Caco-2 (cell line): ENCODE measurements around the gene PAQR6. TPM values are rescaled to one million over a fixed set of nuclear protein-coding genes. Genes with fewer than 3 reads are reported as not detected.

Experiments
- BruUV-seq: library from RNA; stranded (reverse); fragments of 400-500 nt; replicated peaks from 2 replicates; lab custom pipeline; 2021; lab: Mats Ljungman, UMichigan
- CTCF ChIA-PET: fragments of 300-600 bp; sonication (Branson Sonifier 250); formaldehyde crosslinking; loops from one replicate; lab custom pipeline; 2022; ENCODE audit warnings: antibody characterized with exemption; lab: Charles Lee
- POLR2A ChIA-PET: fragments of 300-600 bp; sonication (Branson Sonifier 250); formaldehyde crosslinking; loops from one replicate; lab custom pipeline; 2022; ENCODE audit warnings: antibody characterized with exemption; lab: Charles Lee
- DNase-seq, 2 experiments: peaks; one replicate each; pipeline versions ENCODE4 v3.0.0 to v3.0.0-alpha.2; 2020 to 2022
- H3K27me3 ChIP-seq: replicated peaks from 2 replicates; pipeline ENCODE4 v1.6.0; 2011; ENCODE audit warnings: low read length; ENCODE audit not compliant: control insufficient read depth, insufficient read depth
- H3K36me3 ChIP-seq: 2 replicates; pipeline ENCODE4 v1.5.1; 2011; ENCODE audit warnings: low read length; ENCODE audit not compliant: control insufficient read depth, insufficient read depth
- H3K4me1 ChIP-seq: fragments of 250-450 bp; sonication (Bioruptor Pico); 2 replicates; pipeline ENCODE4 v1.5.1; 2020; ENCODE audit warnings: mild to moderate bottlenecking
- H3K4me3 ChIP-seq: 2 replicates; pipeline ENCODE4 v1.5.1; 2011; ENCODE audit warnings: low read depth, mild to moderate bottlenecking, control low read depth, low read length
- H3K9me3 ChIP-seq: fragments of 250-450 bp; sonication (Bioruptor Pico); 2 replicates; pipeline ENCODE4 v1.5.1; 2020; ENCODE audit warnings: mild to moderate bottlenecking, moderate library complexity
- H3K27ac Mint-ChIP-seq: one replicate; pipeline ENCODE4 v1.8.0; 2022; ENCODE audit warnings: mixed read lengths; ENCODE audit not compliant: unreplicated experiment
- H3K27me3 Mint-ChIP-seq: one replicate; pipeline ENCODE4 v1.8.0; 2022; ENCODE audit warnings: mixed read lengths; ENCODE audit not compliant: insufficient read depth, unreplicated experiment
- H3K36me3 Mint-ChIP-seq: one replicate; pipeline ENCODE4 v1.8.0; 2022; ENCODE audit warnings: mild to moderate bottlenecking, mixed read lengths; ENCODE audit not compliant: insufficient read depth, unreplicated experiment
- H3K4me1 Mint-ChIP-seq: one replicate; pipeline ENCODE4 v1.8.0; 2022; ENCODE audit warnings: low read depth, mixed read lengths; ENCODE audit not compliant: unreplicated experiment
- H3K4me3 Mint-ChIP-seq: one replicate; pipeline ENCODE4 v1.8.0; 2022; ENCODE audit warnings: mild to moderate bottlenecking, moderate library complexity, mixed read lengths; ENCODE audit not compliant: unreplicated experiment
- H3K9me3 Mint-ChIP-seq: one replicate; pipeline ENCODE4 v1.8.0; 2022; ENCODE audit warnings: mixed read lengths; ENCODE audit not compliant: unreplicated experiment
- CTCF ChIP-seq, 2 experiments: fragments of 200-600 bp in 1 of 2; IDR thresholded peaks; 1 replicate in 1 of 2; 2 replicates in 1 of 2; pipeline versions ENCODE4 v1.5.1 to v1.8.0; 2011 to 2022; ENCODE audit warnings: antibody characterized with exemption in 1 of 2, control low read depth in 1 of 2, inconsistent platforms in 1 of 2, low read depth in 1 of 2, low read length in 1 of 2, mild to moderate bottlenecking in 1 of 2, moderate library complexity in 1 of 2; ENCODE audit not compliant: insufficient read depth in 1 of 2, severe bottlenecking in 1 of 2, unreplicated experiment in 1 of 2
- intact Hi-C: fragments of 100-400 bp; cut with micrococcal nuclease; formaldehyde crosslinking; loops from one replicate; pipeline ENCODE4 v1.10.0; 2022; ENCODE audit not compliant: unreplicated experiment
- total RNA-seq: library from RNA; stranded (reverse); gene quantifications from 2 replicates; pipeline ENCODE4 v1.2.3, GENCODE V29; 2022

PAQR6 gene
- total RNA-seq, 1 experiment from 2014 or later: 4.1 TPM

- peak; percentile 51 to 69 for TF ChIP-seq CTCF (IDR thresholded peaks at IDR 0.05; ENCODE audit: insufficient read depth in 1 of 2, low read depth in 1 of 2, low read length in 1 of 2, severe bottlenecking in 1 of 2, unreplicated experiment in 1 of 2)
- peaks cover 16% of the 10 kb centered on the region for H3K4me1 Mint-ChIP-seq
- H3K9me3 Mint-ChIP-seq: peaks cover 20% of the 10 kb centered on the region
- POLR2A ChIA-PET: interaction anchor here (0.7 to 2.4 kb wide), 7 partner anchors 9 to 208 kb away, joined by 3 to 26 read pairs (median 3); partner anchors contain the start of gene PMF1
- DNase-seq: peak; percentile 97
- no peaks in the 10 kb centered on the region for H3K27me3 Mint-ChIP-seq
- H3K36me3 Mint-ChIP-seq: peaks cover 57% of the 10 kb centered on the region
- peak within 1 kb of the TSS; percentile 85 for H3K4me3 ChIP-seq
- intact Hi-C loops: loop anchor here (1.0 to 2.0 kb wide), 3 partner anchors 9 to 47 kb away; partner anchors contain the start of gene PMF1
- peak within 1 kb of the TSS; percentile 82 for H3K27ac Mint-ChIP-seq
- no peaks in the 10 kb centered on the region; the same call in 1 of the 2 replicates for H3K36me3 ChIP-seq
- H3K4me1 ChIP-seq: peaks cover 9% of the 10 kb centered on the region; the same call in 1 of the 2 replicates
- no peaks in the 10 kb centered on the region for H3K27me3 ChIP-seq
- CTCF ChIA-PET: interaction anchor here (0.5 to 1.8 kb wide), 11 partner anchors 18 to 307 kb away, joined by 3 to 15 read pairs (median 3); partner anchors contain the start of genes MEF2D, PMF1 and SMG5
- H3K9me3 ChIP-seq: peaks cover 4% of the 10 kb centered on the region
- no TSS peak for BruUV-seq
- H3K4me3 Mint-ChIP-seq: peak within 1 kb of the TSS; percentile 92
Observed at GRCh38 chr1:156193488-156194299, 54.2 kb downstream of the PAQR6 start, which contains the start of gene SLC25A44. Gene SLC25A44 (plus strand): TSS chr1:156194104. CDS start chr1:156199848, 5,744 bp downstream.

Other genes starting within 250 kb of the PAQR6 start
- gene SSR2, start 227.1 kb downstream of the PAQR6 start, total RNA-seq: 198 and 203 TPM in 2 replicates
- gene UBQLN4, start 194.3 kb downstream of the PAQR6 start, total RNA-seq: 60.9 and 65.5 TPM in 2 replicates
- 49.4 and 49.5 TPM in 2 replicates for gene LAMTOR2, start 193.3 kb downstream of the PAQR6 start, total RNA-seq
- gene RAB25, start 186.9 kb downstream of the PAQR6 start, total RNA-seq: 138 and 141 TPM in 2 replicates
- gene MEX3A, start 165.6 kb downstream of the PAQR6 start, total RNA-seq: 8.9 and 12.2 TPM in 2 replicates
- gene LMNA, start 133.3 kb downstream of the PAQR6 start, total RNA-seq: 112 and 113 TPM in 2 replicates
- gene SEMA4A, start 94.5 kb downstream of the PAQR6 start, total RNA-seq: 0.52 and 1.3 TPM in 2 replicates
- gene SLC25A44, start 54.0 kb downstream of the PAQR6 start, total RNA-seq: 29.3 and 31.1 TPM in 2 replicates
- 90.2 and 95.7 TPM in 2 replicates for gene PMF1, start 35.0 kb downstream of the PAQR6 start, total RNA-seq
- 1.3 and 2.0 TPM in 2 replicates for gene BGLAP, start 5.9 kb downstream of the PAQR6 start, total RNA-seq
- gene SMG5, start 34.8 kb upstream of the PAQR6 start, total RNA-seq: 146 and 155 TPM in 2 replicates
- 9.5 and 10.7 TPM in 2 replicates for gene TMEM79, start 36.3 kb upstream of the PAQR6 start, total RNA-seq
- gene GLMP, start 47.6 kb upstream of the PAQR6 start, total RNA-seq: 63.9 and 74.4 TPM in 2 replicates
- gene VHLL, start 51.3 kb upstream of the PAQR6 start, total RNA-seq: not detected in 2 replicates
- gene CCT3, start 90.2 kb upstream of the PAQR6 start, total RNA-seq: 340 and 380 TPM in 2 replicates
- gene TSACC, start 90.5 kb upstream of the PAQR6 start, total RNA-seq: 2.8 and 3.9 TPM in 2 replicates
- gene RHBG, start 121.2 kb upstream of the PAQR6 start, total RNA-seq: 4.6 and 6.5 TPM in 2 replicates